Endothelial cell of umbilical vein (primary cell): ENCODE data around the gene MORN3.

Experiments used
- EZH2 ChIP-seq: IDR thresholded peaks from 2 replicates; pipeline ENCODE4 v1.6.1; 2012; ENCODE audit warnings: borderline replicate concordance, low read depth, mild to moderate bottlenecking, moderate library complexity, low read length, inconsistent platforms; ENCODE audit not compliant: severe bottlenecking
- TF ChIP-seq, protein P1 (sequence below), 2 donors: IDR thresholded peaks; 1 replicate in 1 of 2; 2 replicates in 1 of 2; pipeline ENCODE4 v1.5.1; 2011; ENCODE audit warnings: low read length in 2 of 2, mild to moderate bottlenecking in 2 of 2, moderate library complexity in 2 of 2, control low read depth in 1 of 2, inconsistent platforms in 1 of 2, low read depth in 1 of 2; ENCODE audit not compliant: insufficient read depth in 1 of 2; ENCODE audit errors: extremely low read depth in 1 of 2

DNA sequence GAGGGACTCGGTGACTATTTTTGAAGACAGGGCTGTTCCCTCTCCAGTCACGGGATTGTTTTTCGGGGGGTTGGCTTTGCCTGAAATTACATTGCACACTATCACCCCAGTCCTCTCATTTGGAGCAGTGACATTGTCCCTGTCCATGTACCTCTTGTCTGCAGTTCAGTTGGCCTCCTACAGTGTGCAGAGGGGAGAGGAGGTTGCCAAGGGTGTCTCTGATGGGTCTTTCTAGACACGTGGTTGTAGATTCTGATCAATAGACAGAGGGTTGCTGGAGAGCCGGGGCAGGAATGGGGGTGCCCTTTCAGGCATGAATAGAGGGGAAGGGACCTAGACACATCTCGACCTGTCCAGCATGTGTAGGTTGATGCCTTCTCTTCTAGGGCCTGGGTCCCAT is 44.3 kb upstream of the MORN3 start:
- TF ChIP-seq, protein P1, sequence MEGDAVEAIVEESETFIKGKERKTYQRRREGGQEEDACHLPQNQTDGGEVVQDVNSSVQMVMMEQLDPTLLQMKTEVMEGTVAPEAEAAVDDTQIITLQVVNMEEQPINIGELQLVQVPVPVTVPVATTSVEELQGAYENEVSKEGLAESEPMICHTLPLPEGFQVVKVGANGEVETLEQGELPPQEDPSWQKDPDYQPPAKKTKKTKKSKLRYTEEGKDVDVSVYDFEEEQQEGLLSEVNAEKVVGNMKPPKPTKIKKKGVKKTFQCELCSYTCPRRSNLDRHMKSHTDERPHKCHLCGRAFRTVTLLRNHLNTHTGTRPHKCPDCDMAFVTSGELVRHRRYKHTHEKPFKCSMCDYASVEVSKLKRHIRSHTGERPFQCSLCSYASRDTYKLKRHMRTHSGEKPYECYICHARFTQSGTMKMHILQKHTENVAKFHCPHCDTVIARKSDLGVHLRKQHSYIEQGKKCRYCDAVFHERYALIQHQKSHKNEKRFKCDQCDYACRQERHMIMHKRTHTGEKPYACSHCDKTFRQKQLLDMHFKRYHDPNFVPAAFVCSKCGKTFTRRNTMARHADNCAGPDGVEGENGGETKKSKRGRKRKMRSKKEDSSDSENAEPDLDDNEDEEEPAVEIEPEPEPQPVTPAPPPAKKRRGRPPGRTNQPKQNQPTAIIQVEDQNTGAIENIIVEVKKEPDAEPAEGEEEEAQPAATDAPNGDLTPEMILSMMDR (IDR thresholded peaks at IDR 0.05; ENCODE audit: extremely low read depth in 1 of 2, insufficient read depth in 1 of 2, low read depth in 1 of 2, low read length in 2 of 2): no peak
- no peak for TF ChIP-seq EZH2
